Hepatic stellate cell (primary cell): ENCODE measurements around the gene FGGY.
"Not testable (repeated sequence)": the region's sequence is repeated elsewhere in the genome, so short reads cannot be mapped to it uniquely, and the experiment has no call there.

Experiments
- DNase-seq: peaks from one replicate; pipeline ENCODE4 v3.0.0; 2011; ENCODE audit warnings: low spot score

FGGY gene

GRCh38 chr1:59545830-59546229 is 248.9 kb downstream of the FGGY start:
- DNase-seq: no peak

- no peak for DNase-seq
These were observed 252.4 kb downstream of the FGGY start for GRCh38 chr1:59549066-59549837.

- no peak for DNase-seq
These were observed 253.0 kb downstream of the FGGY start for GRCh38 chr1:59549903-59550302.

DNA sequence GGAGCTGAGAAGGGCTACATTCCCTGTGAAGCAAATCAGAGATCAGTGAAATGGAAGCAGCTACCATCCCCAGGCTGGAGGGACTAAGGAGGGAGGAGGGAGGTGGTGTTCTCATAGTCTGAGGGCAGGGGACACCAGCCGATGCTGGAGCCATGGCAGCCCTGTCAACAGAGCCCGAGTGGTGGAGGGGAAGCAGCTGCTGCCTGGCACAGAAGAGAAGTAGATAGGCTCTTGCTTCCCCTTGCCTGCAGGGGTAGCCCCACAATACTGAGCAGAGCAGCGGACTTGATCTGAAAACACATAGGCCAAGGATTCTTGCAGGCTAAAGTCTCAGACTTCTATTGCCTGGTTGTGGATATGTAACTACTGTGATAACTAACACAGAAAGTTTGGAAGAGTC is 255.1 kb downstream of the FGGY start:
- no peak for DNase-seq

DNA sequence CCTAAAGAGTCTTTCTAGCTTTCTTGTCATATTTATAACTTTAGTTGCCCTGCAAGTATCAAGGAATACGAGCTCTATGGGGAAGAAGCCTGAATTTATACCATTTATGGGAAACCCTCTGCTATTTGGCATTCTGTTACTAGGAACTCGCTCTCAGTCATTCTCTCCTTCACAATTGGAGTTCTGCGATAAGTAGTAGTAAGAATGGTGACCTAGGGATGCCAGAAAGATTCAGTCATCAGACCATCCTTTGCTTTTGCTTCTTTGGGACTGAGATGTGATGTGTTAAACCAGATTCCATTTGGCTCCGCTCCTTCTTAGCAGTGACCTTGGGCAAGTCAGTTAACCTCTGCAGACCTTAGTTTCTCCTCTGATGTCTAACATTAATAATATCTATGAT is 256.5 kb downstream of the FGGY start:
- DNase-seq: no peak

DNA sequence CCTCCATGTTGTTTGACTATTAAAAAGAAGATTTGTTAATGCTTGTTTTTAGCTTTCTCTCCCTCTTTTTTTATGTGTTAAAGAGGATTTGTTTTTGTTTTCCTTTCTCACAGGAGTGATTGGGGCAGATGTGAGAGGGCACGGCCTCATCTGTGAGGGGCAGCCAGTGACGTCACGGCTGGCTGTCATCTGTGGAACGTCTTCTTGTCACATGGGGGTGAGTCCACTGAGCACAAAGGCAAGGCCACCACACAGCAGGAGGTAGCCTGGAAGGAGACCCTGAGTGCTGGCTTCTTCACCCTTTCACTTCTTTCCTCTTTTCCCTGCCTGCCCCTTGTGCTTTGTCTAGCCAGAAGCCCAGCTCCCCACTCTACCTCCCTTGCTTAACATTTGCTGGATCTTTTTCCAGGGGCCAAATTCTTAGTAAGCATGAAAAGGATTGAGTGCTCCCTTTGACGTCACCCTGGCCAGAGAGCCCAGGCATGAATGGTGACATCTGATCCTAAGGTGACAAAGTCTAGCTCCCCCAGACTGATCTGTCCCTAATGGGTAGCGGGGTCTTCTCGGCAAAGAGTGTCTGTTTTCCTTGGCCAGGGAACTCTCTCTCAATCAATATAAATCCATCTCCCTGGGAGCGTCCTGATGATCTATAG is 257.2 kb downstream of the FGGY start:
- no peak for DNase-seq

DNA sequence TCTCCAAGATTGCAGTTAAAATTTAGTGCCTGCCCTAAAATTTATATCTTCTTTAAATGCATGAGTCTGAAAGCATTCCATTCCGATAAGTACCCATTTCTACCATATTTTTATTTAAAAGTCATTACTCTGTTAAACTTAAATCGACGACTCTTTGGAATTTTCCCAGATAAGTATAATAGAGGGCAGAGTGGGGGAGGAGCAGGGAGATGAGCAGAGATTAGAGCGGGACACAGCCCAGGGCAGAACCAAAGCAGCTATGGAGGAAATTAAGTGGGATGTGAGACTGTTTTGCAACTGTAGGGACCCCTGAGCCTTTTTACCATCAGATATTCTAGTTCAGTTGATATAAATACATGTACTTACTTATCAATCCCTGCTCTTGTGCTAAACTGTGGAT is 257.9 kb downstream of the FGGY start:
- no peak for DNase-seq

DNA sequence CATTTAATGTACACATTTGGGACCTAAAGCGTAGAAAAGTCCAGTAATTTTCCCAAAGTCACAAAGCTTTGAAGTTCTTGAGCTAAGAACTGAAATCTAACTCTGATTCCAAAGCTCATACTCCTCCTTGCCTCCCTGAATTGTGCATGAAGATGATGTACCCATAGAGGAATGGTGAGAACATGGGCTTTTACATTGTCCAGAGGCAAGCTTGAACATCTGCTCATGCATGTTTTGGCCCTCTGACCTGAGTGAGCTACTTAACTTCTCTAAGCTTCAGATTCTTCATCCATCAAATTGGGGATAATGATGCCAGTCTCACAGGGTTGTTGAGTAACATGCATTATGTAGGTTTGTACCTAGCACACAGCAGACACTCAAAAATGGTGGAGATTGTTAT is 259.5 kb downstream of the FGGY start:
- no peak for DNase-seq

- DNase-seq: no peak
These were observed 260.1 kb downstream of the FGGY start for GRCh38 chr1:59556802-59557548.

- no peak for DNase-seq
These were observed 260.6 kb downstream of the FGGY start for GRCh38 chr1:59557549-59557885.

GRCh38 chr1:59558580-59558979 is 261.7 kb downstream of the FGGY start:
- DNase-seq: not testable (repeated sequence)

DNA sequence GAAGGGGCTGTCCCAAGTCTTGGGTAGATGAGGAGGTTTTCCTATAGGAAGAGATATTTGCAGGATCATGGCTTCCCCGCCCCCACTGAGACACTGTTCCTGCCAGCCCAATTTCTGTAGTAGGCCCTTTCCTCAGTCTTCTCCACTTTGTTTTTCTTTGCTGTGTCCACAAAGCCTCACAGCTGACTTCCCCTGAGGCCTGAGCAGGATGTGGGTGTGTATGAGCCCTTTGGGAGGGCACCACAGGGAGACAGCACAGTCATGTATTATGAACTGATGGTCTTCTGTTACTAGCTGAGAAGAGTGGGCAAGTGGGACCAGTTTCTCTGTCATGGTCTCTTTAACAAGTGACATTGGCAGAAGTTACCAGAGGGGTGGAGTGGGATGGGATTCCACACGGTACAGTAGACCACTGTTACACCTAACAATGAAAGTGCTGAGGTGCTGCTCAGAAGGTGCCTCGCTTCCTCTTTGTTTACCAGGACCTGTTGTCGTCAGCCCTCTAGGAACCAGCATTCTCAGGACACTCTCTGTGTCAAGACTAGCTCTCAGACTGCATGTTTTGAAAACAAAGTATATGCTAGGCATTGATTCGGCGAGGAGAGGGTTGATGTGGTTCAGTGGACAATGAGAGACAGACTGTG is 264.0 kb downstream of the FGGY start:
- DNase-seq: no peak

DNA sequence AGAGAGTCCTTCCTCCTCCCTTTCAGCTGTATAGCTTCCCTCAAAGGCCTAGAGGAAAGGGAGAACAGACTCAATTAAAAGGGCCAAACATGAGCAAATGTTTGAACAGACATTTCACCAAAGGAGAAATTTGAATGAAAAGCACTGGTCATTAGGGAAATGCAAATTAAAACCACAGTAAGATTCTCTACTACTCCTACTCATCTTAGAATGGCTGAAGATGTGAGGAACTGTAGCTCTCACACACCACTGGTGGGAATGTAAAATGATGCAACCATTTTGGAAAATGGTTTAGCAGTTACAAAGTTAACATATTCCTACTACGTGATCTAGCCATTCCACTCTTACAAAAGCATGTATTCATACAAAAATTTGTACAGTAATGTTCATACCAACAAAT is 264.9 kb downstream of the FGGY start:
- no peak for DNase-seq

GRCh38 chr1:59564192-59564891 is 267.4 kb downstream of the FGGY start:
- DNase-seq: no peak

GRCh38 chr1:59565611-59566410 is 268.9 kb downstream of the FGGY start:
- no peak for DNase-seq

GRCh38 chr1:59568158-59568935 is 271.5 kb downstream of the FGGY start:
- no peak for DNase-seq

DNA sequence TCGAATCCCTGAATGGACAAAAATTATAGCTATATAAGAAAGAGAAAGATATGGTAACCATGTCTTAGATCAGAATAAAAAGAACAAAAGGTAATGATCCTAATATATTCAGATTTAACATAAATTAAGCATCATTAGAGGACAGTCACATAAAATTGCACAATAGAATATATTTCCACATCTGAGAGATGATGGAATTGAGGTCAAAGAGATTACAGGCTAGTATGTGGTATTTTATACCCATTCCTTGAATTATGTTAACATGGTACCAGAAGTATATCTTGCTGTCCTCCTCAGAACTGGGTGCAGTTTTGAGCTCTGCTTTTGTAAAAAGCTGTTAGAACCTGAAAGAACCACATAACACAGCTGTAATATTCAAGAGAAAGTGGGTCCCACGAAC is 272.3 kb downstream of the FGGY start:
- DNase-seq: no peak

- DNase-seq: no peak
These were observed 273.6 kb downstream of the FGGY start for GRCh38 chr1:59570524-59570923.

DNA sequence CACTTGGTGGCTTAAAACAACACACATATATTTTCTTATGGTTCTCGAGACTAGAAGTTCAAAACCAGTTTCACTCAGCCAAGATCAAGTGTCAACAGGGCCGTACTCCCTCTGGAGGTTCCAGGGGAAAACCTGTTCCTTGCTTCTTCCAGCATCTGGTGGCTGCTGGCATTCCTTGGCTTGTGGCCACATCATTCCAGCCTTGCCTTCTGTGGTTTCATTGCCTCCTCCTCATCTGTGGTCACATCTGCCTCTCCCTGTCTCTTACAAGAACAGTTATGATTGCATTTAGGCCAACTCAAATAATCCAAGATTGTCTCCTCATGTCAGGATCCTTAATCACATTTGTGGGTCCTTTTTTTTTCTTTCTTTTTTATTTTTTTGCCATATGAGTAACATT is 277.2 kb downstream of the FGGY start:
- no peak for DNase-seq

DNA sequence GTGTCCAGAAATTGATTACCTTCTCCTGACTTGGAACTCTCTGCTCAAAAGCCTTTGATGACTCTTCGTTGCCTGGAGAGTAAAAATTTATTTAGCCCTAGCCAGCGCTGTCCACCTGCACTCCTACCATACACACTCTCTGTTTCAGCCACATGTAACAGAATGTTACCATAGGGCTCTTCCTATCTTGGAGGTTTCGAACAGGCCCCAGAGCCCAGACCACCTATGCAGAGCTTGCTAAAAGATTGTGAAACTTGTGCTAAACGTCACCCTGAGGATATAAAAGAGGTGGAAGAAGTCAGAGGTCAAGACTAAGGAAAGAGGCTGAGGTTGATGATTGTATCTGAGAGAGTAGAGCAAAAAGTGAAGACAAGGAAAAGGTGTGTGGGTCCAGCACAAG is 280.9 kb downstream of the FGGY start:
- DNase-seq: no peak

DNA sequence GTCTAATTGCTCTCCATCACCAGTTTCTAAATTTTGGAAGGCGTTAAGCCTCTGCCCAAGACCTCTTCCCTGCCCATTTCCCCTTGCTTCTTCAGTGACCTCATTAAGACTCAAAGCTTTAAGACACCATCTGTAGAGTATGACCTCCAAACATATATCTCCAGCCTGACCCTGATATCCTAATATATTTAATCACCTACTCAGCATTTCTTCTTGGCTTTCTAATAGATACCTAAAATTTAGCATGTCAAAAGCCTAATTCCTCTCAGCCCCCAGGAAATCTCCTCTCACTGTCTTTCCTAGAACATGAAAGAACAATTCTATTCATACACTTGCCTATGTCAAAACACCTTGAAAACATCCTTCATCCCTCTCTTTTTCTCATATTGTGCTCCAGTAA is 282.3 kb downstream of the FGGY start:
- no peak for DNase-seq
